IPS-11a (cell line): Measurements from ENCODE around the gene STC2.

Experiments used
- H3K4me3 ChIP-seq: one replicate; pipeline ENCODE4 v1.5.1; 2013; ENCODE audit warnings: low read depth, low read length, control low read depth

The STC2 gene

GRCh38 chr5:173329491-173330337 is 1.5 kb upstream of the STC2 start:
- H3K4me3 ChIP-seq = peak overlapping the region; percentile 94

GRCh38 chr5:173328844-173329490 is 753 bp upstream of the STC2 start:
- peak overlapping the region; percentile 94 for H3K4me3 ChIP-seq

- H3K4me3 ChIP-seq = peak overlapping the region; percentile 94
These were observed 898 bp downstream of the STC2 start for GRCh38 chr5:173327084-173327947.

GRCh38 chr5:173326501-173326960 is 1.7 kb downstream of the STC2 start:
- peak overlapping the region; percentile 94 for H3K4me3 ChIP-seq

GRCh38 chr5:173325091-173325698 is 3.0 kb downstream of the STC2 start:
- H3K4me3 ChIP-seq = no peak overlapping the region

- H3K4me3 ChIP-seq = no peak overlapping the region
These were observed 3.9 kb downstream of the STC2 start for GRCh38 chr5:173324115-173325001.

- no peak overlapping the region for H3K4me3 ChIP-seq
These were observed 4.5 kb downstream of the STC2 start for GRCh38 chr5:173323799-173324114.

- H3K4me3 ChIP-seq = no peak overlapping the region
These were observed 5.0 kb downstream of the STC2 start for GRCh38 chr5:173323106-173323798.

- H3K4me3 ChIP-seq = no peak overlapping the region
These were observed 6.3 kb downstream of the STC2 start for GRCh38 chr5:173321886-173322285.

GRCh38 chr5:173320259-173320658 is 8.0 kb downstream of the STC2 start:
- no peak overlapping the region for H3K4me3 ChIP-seq

GRCh38 chr5:173319646-173320045 is 8.6 kb downstream of the STC2 start:
- H3K4me3 ChIP-seq = no peak overlapping the region

GRCh38 chr5:173318881-173319620 is 9.2 kb downstream of the STC2 start:
- no peak overlapping the region for H3K4me3 ChIP-seq

GRCh38 chr5:173318330-173318729 is 9.9 kb downstream of the STC2 start:
- H3K4me3 ChIP-seq = no peak overlapping the region

- no peak overlapping the region for H3K4me3 ChIP-seq
These were observed 10.4 kb downstream of the STC2 start for GRCh38 chr5:173317852-173318251.

- no peak overlapping the region for H3K4me3 ChIP-seq
These were observed 11.0 kb downstream of the STC2 start for GRCh38 chr5:173317091-173317730.

GRCh38 chr5:173316339-173317020 is 11.7 kb downstream of the STC2 start:
- H3K4me3 ChIP-seq = no peak overlapping the region

GRCh38 chr5:173315495-173316338 is 12.5 kb downstream of the STC2 start:
- H3K4me3 ChIP-seq = no peak overlapping the region
